Natural killer cell (primary cell): Measurements from ENCODE around the gene CHMP1B. TPM values are rescaled to one million over a fixed set of nuclear protein-coding genes. Genes with fewer than 3 reads are reported as not detected.
A peak's percentile ranks its signal among the peaks of the same experiment; 100 is the strongest.

Experiments
- ATAC-seq, 3 donors: fragments of 150-1000 bp in 2 of 3; fragments of 200-7000 bp in 1 of 3; cut with Tn5 transposase; 1 replicate in 1 of 3; 2 replicates in 2 of 3; pipeline ENCODE4 v1.10.0; 2021; ENCODE audit warnings: mild to moderate bottlenecking in 2 of 3, moderate library complexity in 2 of 3
- DNase-seq, 2 donors: peaks; one replicate each; pipeline versions ENCODE4 v3.0.0 to v3.0.0-alpha.2; 2013 to 2021; ENCODE audit warnings: mixed read lengths in 1 of 2
- H3K27ac ChIP-seq: one replicate; pipeline ENCODE4 v1.5.1; 2013; ENCODE audit warnings: mild to moderate bottlenecking, low read length
- H3K27me3 ChIP-seq: one replicate; pipeline ENCODE4 v1.6.1; 2013; ENCODE audit warnings: low read length; ENCODE audit not compliant: control insufficient read depth, insufficient read depth
- H3K36me3 ChIP-seq: one replicate; pipeline ENCODE4 v1.6.1; 2013; ENCODE audit warnings: low read length; ENCODE audit not compliant: control insufficient read depth, insufficient read depth
- H3K4me1 ChIP-seq: one replicate; pipeline ENCODE4 v1.6.1; 2013; ENCODE audit warnings: low read length; ENCODE audit not compliant: control insufficient read depth, insufficient read depth
- H3K4me3 ChIP-seq: one replicate; pipeline ENCODE4 v1.5.1; 2013; ENCODE audit warnings: low read length
- H3K9me3 ChIP-seq: one replicate; pipeline ENCODE4 v1.6.1; 2013; ENCODE audit warnings: low read length; ENCODE audit not compliant: control insufficient read depth, insufficient read depth
- H3K27ac Mint-ChIP-seq, 2 donors: one replicate each; pipeline ENCODE4 v1.8.0; 2022; ENCODE audit warnings: mild to moderate bottlenecking in 2 of 2, mixed read lengths in 2 of 2, moderate library complexity in 1 of 2
- H3K27me3 Mint-ChIP-seq, 2 donors: one replicate each; pipeline ENCODE4 v1.8.0; 2022; ENCODE audit warnings: low read depth in 2 of 2, mixed read lengths in 2 of 2
- H3K36me3 Mint-ChIP-seq: one replicate; pipeline ENCODE4 v1.8.0; 2022; ENCODE audit warnings: mixed read lengths
- H3K4me1 Mint-ChIP-seq, 2 donors: one replicate each; pipeline ENCODE4 v1.8.0; 2022; ENCODE audit warnings: mixed read lengths in 2 of 2
- H3K4me3 Mint-ChIP-seq: one replicate; pipeline ENCODE4 v1.8.0; 2022; ENCODE audit warnings: mild to moderate bottlenecking, moderate library complexity, mixed read lengths
- H3K9me3 Mint-ChIP-seq, 2 donors: one replicate each; pipeline ENCODE4 v1.8.0; 2022; ENCODE audit warnings: mixed read lengths in 2 of 2
- CTCF ChIP-seq: fragments of 200-600 bp; IDR thresholded peaks from one replicate; pipeline ENCODE4 v1.8.0; 2022; ENCODE audit warnings: antibody characterized with exemption
- WGBS: methylation state at CpG from one replicate; pipeline ENCODE4 v1.1.7; 2013; ENCODE audit warnings: missing lambda C conversion rate; ENCODE audit not compliant: insufficient coverage; 5-methylcytosine and 5-hydroxymethylcytosine counted together
- intact Hi-C: fragments of 100-400 bp; cut with micrococcal nuclease; formaldehyde crosslinking; loops from one replicate; pipeline ENCODE4 v1.14.2; 2022
- total RNA-seq, 4 donors: library from RNA; stranded (reverse); fragments of 120-200 nt in 1 of 4; gene quantifications; one replicate each; pipeline versions ENCODE4 v1.2.3 to v1.2.4, GENCODE V29; 2013 to 2022

CHMP1B gene
- total RNA-seq, 3 donors from 2014 or later (not counting 1 experiment from before 2014, with no cell fraction given): 99.4 to 132 (median 110) TPM

DNA sequence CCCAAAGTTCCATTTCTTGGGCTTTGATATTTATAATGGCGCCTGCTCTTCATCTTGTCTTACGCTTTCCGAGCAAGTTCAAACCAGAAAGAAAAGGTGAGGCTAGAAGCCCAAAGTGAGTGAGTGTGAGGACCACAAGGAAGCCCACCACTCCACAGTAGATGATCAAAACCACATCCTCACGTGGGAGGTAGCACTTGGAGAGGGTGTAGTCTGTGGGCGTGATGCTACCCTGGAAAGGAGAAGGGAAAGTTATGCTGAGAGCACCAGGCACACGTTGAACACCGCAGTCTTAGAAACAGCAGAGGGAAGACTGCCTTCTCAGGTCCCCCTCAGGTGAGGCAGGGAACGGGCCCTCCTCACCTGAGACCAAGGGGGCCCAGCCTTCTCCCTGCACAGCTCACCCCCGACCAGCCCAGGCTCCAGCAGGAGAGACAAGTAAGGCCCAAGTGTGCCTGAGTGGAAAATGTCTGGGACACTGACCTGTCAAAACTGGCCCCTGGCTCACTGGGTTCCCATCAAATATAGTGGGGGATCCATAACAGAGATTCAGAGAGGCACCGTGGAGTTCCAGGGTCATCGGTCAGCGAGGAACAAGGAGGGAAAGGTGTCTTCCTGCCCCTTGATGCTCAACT is 33.3 kb downstream of the CHMP1B start:
- Histone ChIP-seq H3K9me3 (no peaks in the 10 kb centered on the region), H3K4me1 (peaks cover 8% of the 10 kb centered on the region), H3K4me3 (no peak overlapping the region), H3K27me3 (no peaks in the 10 kb centered on the region), H3K36me3 (peaks cover 54% of the 10 kb centered on the region), H3K27ac (no peak overlapping the region)
- intact Hi-C loops: no loop called here
- Mint-ChIP-seq H3K4me3 (no peak overlapping the region), H3K27me3 (no peaks in the 10 kb centered on the region), H3K27ac (peak overlapping the region in 1 of 2 donors; percentile 48), H3K9me3 (no peaks in the 10 kb centered on the region), H3K4me1 (peaks cover 0 to 12% of the 10 kb centered on the region in 2 donors), H3K36me3 (no peaks in the 10 kb centered on the region)
- DNase-seq: no peak
- ATAC-seq: no peak
- 92% methylated on average over 10 of the region's 12 CpGs for WGBS
- TF ChIP-seq CTCF: no peak

- H3K9me3 ChIP-seq: no peaks in the 10 kb centered on the region
- no peaks in the 10 kb centered on the region for H3K27me3 ChIP-seq
- H3K36me3 ChIP-seq: peaks cover 56% of the 10 kb centered on the region
- H3K27ac ChIP-seq: no peak overlapping the region
- Mint-ChIP-seq H3K36me3 (no peaks in the 10 kb centered on the region), H3K9me3 (no peaks in the 10 kb centered on the region), H3K27me3 (no peaks in the 10 kb centered on the region), H3K4me1 (peaks cover 0 to 12% of the 10 kb centered on the region in 2 donors), H3K4me3 (no peak overlapping the region), H3K27ac (no peak overlapping the region)
- H3K4me1 ChIP-seq: peaks cover 8% of the 10 kb centered on the region
- DNase-seq (no peak), ATAC-seq (no peak)
- intact Hi-C loops: no loop called here
- H3K4me3 ChIP-seq: no peak overlapping the region
- WGBS: 90% methylated on average over 22 of the region's 22 CpGs
- TF ChIP-seq CTCF: no peak
Observed at GRCh38 chr18:11885278-11885947, 34.2 kb downstream of the CHMP1B start.

GRCh38 chr18:11886577-11887110 is 35.4 kb downstream of the CHMP1B start:
- no peaks in the 10 kb centered on the region for H3K36me3 Mint-ChIP-seq

More at GRCh38 chr18:11886577-11887110, 35.4 kb downstream of the CHMP1B start:
- DNase-seq (no peak), ATAC-seq (no peak)
- Mint-ChIP-seq H3K27me3 (no peaks in the 10 kb centered on the region), H3K27ac (no peak overlapping the region), H3K9me3 (no peaks in the 10 kb centered on the region), H3K4me1 (peaks cover 0 to 12% of the 10 kb centered on the region in 2 donors), H3K4me3 (no peak overlapping the region)
- 95% methylated on average over 19 of the region's 19 CpGs for WGBS
- H3K4me3 ChIP-seq: no peak overlapping the region
- H3K27ac ChIP-seq: no peak overlapping the region
- peaks cover 58% of the 10 kb centered on the region for H3K36me3 ChIP-seq
- no peaks in the 10 kb centered on the region for H3K27me3 ChIP-seq
- no peak for TF ChIP-seq CTCF
- peaks cover 5% of the 10 kb centered on the region for H3K4me1 ChIP-seq
- no peaks in the 10 kb centered on the region for H3K9me3 ChIP-seq
- intact Hi-C loops: no loop called here
